Measurements from ENCODE around the gene SNX18.

- TF ChIP-seq ZNF623 (tag by site-specific recombination; IDR thresholded peaks at IDR 0.05) (no peak), ZNF488 (tag by site-specific recombination; IDR thresholded peaks at IDR 0.05) (no peak), BCL11A (tag by site-specific recombination; IDR thresholded peaks at IDR 0.05; ENCODE audit: low read depth) (no peak), ZNF174 (tag by site-specific recombination; IDR thresholded peaks at IDR 0.05) (no peak), BCL6B (tag by site-specific recombination; IDR thresholded peaks at IDR 0.05) (no peak), ZBTB8A (tag by site-specific recombination; IDR thresholded peaks at IDR 0.05) (no peak), GLIS2 (tag by site-specific recombination; IDR thresholded peaks at IDR 0.05) (no peak), CTCF (tag by site-specific recombination; IDR thresholded peaks at IDR 0.05) (no peak), ATF2 (tag by site-specific recombination; IDR thresholded peaks at IDR 0.05; ENCODE audit: low read depth) (no peak), YY1 (tag by site-specific recombination; IDR thresholded peaks at IDR 0.05) (no peak), ZNF514 (tag by site-specific recombination; IDR thresholded peaks at IDR 0.05) (no peak)
These were observed 22.7 kb downstream of the SNX18 start for GRCh38 chr5:54540286-54540685.
